GM19240 (cell line): Measurements from ENCODE around the gene ZFAND6.

Source experiments
- DNase-seq: peaks from one replicate; pipeline ENCODE4 v3.0.0; 2011; ENCODE audit warnings: low spot score; ENCODE audit not compliant: insufficient read length

Gene ZFAND6

GRCh38 chr15:80049046-80049445, 10.4 kb upstream of the ZFAND6 start:
- DNase-seq, result no peak

DNA sequence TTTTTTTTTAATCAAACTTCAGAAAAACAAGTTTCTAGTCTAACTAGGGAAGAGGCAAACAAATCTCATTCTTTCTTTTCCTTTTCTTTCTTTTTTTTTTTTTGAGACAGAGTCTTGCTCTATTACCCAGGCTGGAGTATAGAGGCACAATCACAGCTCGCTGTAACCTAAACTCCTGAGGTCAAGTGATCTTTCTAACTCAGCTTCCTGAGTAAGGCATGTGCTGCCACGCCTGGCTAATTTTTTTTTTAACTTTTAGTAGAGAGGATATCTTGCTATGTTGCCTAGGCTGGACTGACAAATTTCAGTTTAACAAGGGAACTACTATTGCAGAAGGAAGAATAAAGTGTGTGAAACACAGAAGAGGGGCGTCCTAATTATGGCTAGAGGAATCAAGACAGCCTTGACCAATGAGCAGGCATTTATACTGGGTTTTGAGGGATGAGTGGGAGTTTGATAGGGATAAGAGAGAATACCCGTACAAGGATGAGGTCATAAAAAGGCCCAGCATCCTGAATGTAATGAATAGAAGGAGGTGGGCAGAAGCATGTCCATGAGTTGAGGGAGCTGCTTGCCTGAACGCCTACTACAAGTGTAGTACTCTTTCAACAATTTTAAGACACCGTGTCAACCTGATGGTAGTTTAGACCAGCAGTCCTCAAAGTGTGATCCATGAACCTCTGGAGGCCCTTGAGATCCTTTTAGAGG, 6.7 kb upstream of the ZFAND6 start:
- no peak for DNase-seq

- no peak for DNase-seq
These were observed 3.5 kb upstream of the ZFAND6 start for GRCh38 chr15:80055933-80056332.

DNA sequence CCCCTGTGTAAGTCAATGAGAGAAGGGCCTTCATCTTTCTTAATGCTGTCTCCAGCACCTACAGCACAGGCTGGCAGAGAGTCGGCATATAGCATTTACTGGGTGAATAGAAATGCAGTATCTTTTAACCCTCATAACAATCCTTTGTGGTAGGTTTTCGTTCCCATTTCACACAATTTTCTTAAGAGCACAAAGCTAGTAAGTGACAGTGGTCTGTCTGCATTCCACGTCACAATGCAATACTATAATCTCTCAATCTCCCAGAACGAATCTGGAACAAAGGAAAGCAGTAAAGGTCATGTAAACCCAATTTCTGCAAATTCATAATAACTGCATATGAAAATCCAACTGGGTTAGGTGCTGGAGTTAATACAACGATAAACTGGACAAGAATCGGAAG, 1.4 kb upstream of the ZFAND6 start:
- DNase-seq, result no peak

GRCh38 chr15:80059786-80060355, 395 bp downstream of the ZFAND6 start:
- peak; percentile 41 for DNase-seq

GRCh38 chr15:80060356-80061006, 1.0 kb downstream of the ZFAND6 start:
- DNase-seq, result no peak

DNA sequence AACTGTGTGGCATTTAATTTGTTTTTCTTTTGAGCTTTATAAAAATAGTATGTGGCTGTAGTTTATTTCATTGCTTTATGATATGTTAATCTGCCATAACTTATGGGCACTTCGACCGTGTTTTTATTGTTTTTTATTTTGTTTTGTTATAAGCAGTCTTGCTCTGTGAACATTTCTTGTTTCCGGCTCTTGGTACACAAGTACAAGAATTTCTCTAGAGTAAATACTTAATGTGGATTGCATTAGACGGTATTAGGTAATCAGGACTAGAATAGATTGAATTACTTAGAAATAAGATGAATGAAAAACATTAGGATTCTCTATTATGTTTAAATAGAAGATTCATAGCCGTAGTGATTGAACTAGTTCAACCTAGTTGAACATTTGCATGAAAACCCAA, 2.1 kb downstream of the ZFAND6 start:
- DNase-seq, result no peak

DNA sequence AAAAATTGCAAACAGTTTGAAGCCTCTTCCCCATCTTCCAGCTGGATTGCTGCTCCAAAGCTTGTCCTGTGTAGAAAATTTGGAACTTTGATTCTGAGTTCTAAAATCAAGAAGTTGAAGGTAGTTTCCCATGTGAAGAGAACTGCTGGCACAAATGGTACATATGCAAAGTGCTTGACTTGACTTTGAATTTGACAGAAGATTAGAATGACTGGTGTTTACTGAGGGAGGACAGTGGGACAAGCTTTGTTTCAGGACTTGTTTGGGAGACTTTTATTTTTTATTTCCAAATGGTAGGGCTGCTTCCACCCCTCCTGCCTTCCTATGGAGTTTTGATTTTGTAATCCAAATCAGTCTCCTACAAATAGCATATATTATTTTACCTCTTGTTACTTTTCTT, 7.4 kb downstream of the ZFAND6 start:
- no peak for DNase-seq

GRCh38 chr15:80068578-80068977, 9.1 kb downstream of the ZFAND6 start:
- no peak for DNase-seq

DNA sequence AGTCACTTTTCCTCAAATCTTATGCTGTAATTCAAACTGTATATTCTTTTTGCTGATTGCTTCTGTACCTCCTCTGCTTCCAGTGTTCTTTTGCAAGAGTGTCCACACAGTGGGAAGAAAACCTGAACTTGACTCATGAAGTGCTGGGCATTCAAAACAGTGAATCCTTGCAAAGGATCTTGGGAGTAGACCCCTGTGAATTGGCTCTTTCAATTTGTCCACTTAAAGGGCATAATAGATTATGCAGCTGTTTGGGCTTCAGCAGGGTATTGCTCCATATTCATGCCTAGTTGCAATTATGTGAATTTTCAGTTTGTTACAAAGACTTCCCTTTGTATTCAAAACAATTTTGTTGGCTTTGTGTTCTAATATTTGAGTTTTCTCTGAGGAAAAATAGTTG, 11.4 kb downstream of the ZFAND6 start:
- no peak for DNase-seq

- DNase-seq, result no peak
These were observed 12.2 kb downstream of the ZFAND6 start for GRCh38 chr15:80071652-80072051.

GRCh38 chr15:80072285-80072994, 13.0 kb downstream of the ZFAND6 start:
- DNase-seq, result no peak

- DNase-seq, result no peak
These were observed 13.7 kb downstream of the ZFAND6 start for GRCh38 chr15:80073197-80073596.

DNA sequence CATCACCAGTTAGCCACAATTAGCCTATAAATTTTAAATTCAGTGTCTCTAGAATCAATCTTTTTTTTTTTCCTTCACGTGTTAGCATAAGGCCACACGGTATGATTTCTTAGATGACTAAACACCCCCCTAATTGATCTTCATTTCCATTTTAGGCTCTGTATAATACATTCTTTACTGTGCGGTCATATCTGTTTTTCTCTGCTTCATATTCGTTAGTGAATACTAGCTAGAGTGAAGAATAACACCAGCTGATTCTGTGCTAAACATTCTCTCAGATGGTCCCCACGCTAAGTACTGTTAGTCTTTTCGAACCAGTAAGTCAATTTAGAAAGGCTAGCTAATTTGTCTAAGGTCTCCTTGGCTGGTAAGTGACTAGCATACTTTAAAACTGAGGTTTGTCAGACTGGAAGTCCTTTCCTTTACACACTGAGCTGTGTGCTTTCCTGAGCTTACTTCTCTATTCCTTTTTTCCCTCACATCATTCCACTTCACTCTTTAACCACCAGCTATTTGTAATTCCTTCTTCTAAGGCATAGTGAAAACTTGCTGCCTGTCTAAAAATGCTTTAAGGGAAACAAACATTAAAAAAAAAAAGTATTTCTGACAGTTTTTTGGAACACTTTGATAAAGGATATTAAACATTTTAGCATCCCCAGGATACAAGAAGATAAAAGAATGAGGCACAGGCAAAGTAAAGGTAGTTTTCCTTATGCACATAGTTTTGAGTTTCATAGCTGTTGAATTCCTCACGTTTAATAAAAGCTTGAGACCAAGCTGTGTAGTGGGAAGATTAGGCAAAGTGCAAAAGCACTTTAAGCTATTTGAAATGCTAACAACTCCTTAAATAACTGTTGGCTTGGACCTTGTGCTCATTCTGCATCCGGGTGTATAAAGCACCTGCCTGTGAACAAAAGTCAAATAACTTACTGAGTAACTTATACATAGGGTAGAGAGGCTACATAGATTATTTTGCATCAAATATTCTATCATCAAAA, 17.1 kb downstream of the ZFAND6 start:
- no peak for DNase-seq

DNA sequence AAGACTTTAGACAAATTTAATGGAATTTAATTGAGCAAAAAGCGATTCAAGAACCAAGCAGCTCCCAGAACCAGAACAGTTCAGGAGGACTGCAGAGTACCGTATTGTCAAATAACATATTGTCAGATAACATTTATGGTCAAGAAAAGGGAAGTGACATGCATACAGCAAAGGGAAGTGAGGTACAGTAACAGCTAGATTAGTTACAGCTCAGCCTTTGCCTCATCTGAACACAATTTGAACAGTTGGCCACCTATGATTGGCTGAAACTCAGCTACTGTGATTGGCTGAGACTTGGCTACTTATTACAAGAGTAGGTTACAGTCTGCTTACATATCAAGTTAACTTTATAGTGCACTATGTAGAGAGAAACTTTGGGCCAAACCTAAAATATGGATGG, 21.9 kb downstream of the ZFAND6 start:
- no peak for DNase-seq

GRCh38 chr15:80087104-80087503, 27.6 kb downstream of the ZFAND6 start:
- DNase-seq, result no peak

DNA sequence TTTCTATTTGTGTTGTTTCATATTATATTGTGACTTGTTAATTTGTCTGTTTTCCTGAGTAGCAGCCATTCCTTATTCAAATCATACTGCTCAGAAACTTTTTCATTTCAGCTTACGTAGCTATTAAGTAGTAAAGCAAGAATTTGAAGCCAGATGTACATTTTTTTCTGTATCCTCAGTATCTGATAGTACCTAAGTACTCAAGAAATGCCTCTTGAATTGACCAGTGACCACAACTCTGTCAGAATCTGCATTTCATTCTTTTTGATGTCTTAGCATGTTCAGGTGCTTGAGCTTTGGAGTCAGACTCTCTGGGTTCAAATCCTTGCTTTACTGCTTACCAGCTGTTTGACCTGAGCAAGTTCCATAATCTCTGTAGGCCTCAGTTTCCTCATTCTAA, 30.6 kb downstream of the ZFAND6 start:
- DNase-seq, result no peak

DNA sequence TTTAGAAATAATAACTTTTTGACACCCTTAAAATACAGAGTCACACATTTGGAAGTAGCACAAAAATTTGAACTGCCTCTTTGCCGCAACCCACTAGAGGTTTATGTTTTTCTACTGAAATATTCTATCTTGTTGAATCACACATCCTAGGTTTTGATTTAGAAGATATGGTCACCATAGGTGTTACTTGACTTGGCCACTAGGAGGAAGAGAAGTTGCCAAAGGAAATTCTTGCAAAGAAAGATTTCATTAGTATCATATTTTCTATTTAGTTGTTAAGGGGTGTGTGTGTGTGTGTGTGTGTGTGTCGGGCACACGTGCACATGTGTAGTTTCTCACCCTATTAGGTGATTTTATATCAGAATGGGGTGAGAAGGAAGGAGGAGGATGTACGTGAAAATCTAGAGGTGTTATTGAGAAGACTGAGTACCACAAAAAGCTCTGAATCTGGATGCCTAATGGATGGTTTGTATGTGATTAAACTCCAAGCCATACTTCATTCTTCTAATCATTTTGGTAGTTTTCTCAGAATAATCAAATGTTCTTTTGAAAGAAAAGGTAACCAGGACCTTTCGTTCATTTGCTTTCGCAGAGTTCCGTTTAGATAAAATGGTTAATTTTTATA, 31.5 kb downstream of the ZFAND6 start:
- no peak for DNase-seq

- DNase-seq, result no peak
These were observed 34.5 kb downstream of the ZFAND6 start for GRCh38 chr15:80093854-80094418.

GRCh38 chr15:80095511-80095910, 36.0 kb downstream of the ZFAND6 start:
- no peak for DNase-seq
